HUES64 (cell line): Measurements from ENCODE around the gene PEX6. TPM values are rescaled to one million over a fixed set of nuclear protein-coding genes. Genes with fewer than 3 reads are reported as not detected.

Source experiments
- H3K27ac ChIP-seq: 2 replicates; pipeline ENCODE4 v1.7.0; 2013; ENCODE audit warnings: low read depth, low read length, inconsistent platforms
- H3K27me3 ChIP-seq: 2 replicates; pipeline ENCODE4 v1.6.1; 2013; ENCODE audit warnings: mild to moderate bottlenecking, low read length; ENCODE audit not compliant: insufficient read depth
- H3K36me3 ChIP-seq: 2 replicates; pipeline ENCODE4 v1.6.1; 2013; ENCODE audit warnings: mild to moderate bottlenecking, low read length; ENCODE audit not compliant: insufficient read depth
- H3K4me1 ChIP-seq: 2 replicates; pipeline ENCODE4 v1.6.1; 2013; ENCODE audit warnings: mild to moderate bottlenecking, low read length, moderate library complexity; ENCODE audit not compliant: insufficient read depth
- H3K4me3 ChIP-seq: 2 replicates; pipeline ENCODE4 v1.5.1; 2013; ENCODE audit warnings: mild to moderate bottlenecking, low read length, moderate library complexity
- H3K9ac ChIP-seq: 2 replicates; pipeline ENCODE4 v1.6.1; 2013; ENCODE audit warnings: mild to moderate bottlenecking, low read depth, low read length
- H3K9me3 ChIP-seq: 2 replicates; pipeline ENCODE4 v1.6.1; 2013; ENCODE audit warnings: low read depth, low read length; ENCODE audit not compliant: insufficient read depth
- WGBS: fragments of 150-250, 120-280 bp; methylation state at CpG from one replicate; pipeline ENCODE4 v1.1.7; 2013; ENCODE audit warnings: missing lambda C conversion rate; 5-methylcytosine and 5-hydroxymethylcytosine counted together
- polyA plus RNA-seq, 2 experiments: library from polyadenylated mRNA; stranded (reverse); fragments of 50-300 nt; gene quantifications; one replicate each; pipeline ENCODE4 v1.2.3, GENCODE V29; 2013

Gene PEX6, protein sequence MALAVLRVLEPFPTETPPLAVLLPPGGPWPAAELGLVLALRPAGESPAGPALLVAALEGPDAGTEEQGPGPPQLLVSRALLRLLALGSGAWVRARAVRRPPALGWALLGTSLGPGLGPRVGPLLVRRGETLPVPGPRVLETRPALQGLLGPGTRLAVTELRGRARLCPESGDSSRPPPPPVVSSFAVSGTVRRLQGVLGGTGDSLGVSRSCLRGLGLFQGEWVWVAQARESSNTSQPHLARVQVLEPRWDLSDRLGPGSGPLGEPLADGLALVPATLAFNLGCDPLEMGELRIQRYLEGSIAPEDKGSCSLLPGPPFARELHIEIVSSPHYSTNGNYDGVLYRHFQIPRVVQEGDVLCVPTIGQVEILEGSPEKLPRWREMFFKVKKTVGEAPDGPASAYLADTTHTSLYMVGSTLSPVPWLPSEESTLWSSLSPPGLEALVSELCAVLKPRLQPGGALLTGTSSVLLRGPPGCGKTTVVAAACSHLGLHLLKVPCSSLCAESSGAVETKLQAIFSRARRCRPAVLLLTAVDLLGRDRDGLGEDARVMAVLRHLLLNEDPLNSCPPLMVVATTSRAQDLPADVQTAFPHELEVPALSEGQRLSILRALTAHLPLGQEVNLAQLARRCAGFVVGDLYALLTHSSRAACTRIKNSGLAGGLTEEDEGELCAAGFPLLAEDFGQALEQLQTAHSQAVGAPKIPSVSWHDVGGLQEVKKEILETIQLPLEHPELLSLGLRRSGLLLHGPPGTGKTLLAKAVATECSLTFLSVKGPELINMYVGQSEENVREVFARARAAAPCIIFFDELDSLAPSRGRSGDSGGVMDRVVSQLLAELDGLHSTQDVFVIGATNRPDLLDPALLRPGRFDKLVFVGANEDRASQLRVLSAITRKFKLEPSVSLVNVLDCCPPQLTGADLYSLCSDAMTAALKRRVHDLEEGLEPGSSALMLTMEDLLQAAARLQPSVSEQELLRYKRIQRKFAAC
- polyA plus RNA-seq (2013, experiment 1 of 2) = 2.4 TPM
- 3.4 TPM for polyA plus RNA-seq (2013, experiment 2 of 2)

DNA sequence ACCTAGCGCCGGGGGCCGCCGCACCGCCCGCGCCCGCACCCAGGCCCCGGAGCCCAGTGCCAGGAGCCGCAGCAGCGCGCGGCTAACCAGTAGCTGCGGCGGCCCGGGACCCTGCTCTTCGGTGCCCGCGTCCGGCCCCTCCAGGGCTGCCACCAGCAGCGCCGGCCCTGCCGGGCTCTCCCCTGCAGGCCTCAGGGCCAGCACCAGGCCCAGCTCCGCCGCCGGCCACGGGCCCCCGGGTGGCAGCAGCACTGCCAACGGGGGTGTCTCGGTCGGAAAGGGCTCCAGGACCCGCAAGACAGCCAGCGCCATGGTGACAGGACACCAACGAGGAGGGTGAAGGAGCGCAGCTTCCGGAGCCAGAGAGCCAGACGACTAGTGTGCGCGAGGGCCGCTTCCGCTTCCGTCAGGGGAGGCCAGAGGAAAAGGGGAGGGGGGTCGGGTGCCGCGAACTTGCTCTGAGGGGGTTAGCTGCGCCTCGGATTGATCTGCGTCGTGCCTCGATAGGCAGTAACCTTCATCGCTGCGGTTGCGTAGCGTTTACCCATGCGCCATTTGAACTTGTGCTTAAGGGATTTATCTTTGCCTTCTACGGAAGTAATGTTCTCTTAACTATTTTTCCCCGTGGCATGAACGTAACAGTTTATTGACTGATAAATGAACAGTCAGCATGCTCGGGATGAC is at the start of gene PEX6:
Gene PEX6, minus strand, starts transcription at position 343 of the 684 bp plus-strand sequence. Its CDS starts 31 bp downstream, at position 312.
- H3K4me3 ChIP-seq = peak within 1 kb of the TSS; percentile 61

DNA sequence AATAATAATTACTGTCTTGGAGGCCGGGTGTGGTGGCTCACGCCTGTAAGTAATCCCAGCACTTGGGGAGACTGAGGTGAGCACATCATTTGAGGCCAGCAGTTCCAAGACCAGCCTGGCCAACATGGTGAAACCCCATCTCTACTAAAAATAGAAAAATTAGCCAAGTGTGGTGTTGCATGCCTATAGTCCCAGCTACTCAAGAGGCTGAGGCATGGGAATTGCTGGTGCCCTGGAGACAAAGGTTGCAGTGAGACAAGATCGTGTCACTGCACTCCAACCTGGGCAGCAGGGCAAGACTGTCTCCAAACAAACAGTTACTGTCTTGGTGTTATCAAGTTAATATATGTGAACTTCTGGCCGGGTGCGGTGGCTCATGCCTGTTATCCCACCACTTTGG is 47.4 kb upstream of the PEX6 start:
- Histone ChIP-seq H3K27me3 (no peaks in the 10 kb centered on the region), H3K27ac (no peak overlapping the region), H3K4me1 (no peaks in the 10 kb centered on the region), H3K9ac (no peak overlapping the region), H3K9me3 (no peaks in the 10 kb centered on the region), H3K4me3 (no peak overlapping the region), H3K36me3 (peaks cover 70% of the 10 kb centered on the region)
- WGBS = 99% methylated on average over 5 of the region's 5 CpGs

More for the DNA sequence above, at the start of gene PEX6:
- Histone ChIP-seq H3K4me1 (peaks cover 7% of the 10 kb centered on the region; the same call in 1 of the 2 replicates), H3K9ac (peak within 1 kb of the TSS; percentile 61), H3K27me3 (no peaks in the 10 kb centered on the region), H3K36me3 (no peaks in the 10 kb centered on the region), H3K27ac (peak within 1 kb of the TSS; percentile 29; the same call in 1 of the 2 replicates), H3K9me3 (no peaks in the 10 kb centered on the region)
- 1% methylated on average over 59 of the region's 59 CpGs for WGBS

DNA sequence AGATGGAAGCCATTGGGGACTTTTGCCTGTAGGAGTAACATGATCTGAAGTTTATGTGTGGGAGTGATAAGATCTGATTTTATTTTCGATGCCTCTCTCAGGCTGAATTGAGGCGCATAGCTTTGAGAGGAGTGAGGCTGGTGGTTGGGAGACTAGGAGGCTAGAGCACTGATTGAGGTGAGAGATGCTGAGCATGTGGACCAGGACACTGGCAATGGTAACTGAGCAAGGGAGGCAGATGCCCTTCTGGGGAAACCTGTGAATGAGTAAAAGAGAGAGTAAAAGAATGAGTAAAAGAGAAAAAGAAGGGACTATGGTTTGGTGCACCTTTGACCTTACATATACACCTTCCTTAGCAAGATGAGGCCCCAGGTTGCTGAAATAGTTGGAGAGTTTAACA is 45.5 kb upstream of the PEX6 start:
- Histone ChIP-seq H3K9ac (no peak overlapping the region), H3K27me3 (no peaks in the 10 kb centered on the region), H3K36me3 (peaks cover 68% of the 10 kb centered on the region), H3K4me3 (no peak overlapping the region), H3K9me3 (no peaks in the 10 kb centered on the region), H3K27ac (no peak overlapping the region), H3K4me1 (no peaks in the 10 kb centered on the region)
- WGBS = 97% methylated on average over 2 of the region's 2 CpGs

DNA sequence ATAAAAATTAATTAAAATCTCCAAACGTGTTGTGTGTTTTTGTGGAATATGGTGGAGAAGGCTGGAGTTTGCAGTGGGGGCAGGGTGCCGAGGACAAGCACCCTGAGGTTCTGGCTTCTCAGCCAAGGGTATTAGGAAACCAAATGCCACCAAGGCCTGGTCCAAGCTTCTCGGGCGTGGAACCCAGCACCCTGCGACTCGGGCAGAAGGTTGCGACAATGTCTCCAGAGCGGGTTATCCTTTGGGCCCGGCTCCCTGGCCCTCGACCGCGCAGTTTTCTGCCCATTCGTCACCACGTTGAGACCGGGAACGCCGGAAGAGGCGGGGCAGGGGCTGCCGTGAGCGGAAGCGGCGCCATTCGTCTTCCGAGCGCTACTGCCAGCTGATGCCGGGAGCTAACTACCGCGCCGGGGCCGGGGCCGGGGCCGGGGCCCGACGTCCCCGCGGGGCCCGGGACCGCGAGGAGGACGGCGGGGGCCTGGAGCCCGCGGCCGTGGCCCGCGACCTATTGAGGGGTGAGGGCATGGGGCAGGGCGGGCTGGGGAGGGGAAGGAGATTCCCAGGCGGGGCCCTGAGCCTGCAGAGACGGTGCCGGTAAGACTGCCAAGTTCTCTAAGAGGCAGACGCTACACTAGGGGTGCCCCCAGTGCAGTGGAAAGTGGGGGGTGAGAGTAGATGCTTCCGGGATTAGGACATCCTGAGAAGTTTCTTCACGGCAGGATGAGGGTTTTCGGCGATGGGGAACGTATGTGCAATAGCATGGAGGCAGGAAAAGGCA is 42.5 kb upstream of the PEX6 start, which contains the start of gene RRP36:
Gene RRP36, plus strand, starts transcription at position 354 of the 778 bp plus-strand sequence. Its CDS starts 32 bp downstream, at position 386.
- Histone ChIP-seq H3K4me3 (peak within 1 kb of the TSS; percentile 100), H3K27ac (peak within 1 kb of the TSS; percentile 91), H3K9ac (peak within 1 kb of the TSS; percentile 99), H3K4me1 (no peaks in the 10 kb centered on the region), H3K9me3 (no peaks in the 10 kb centered on the region), H3K36me3 (peaks cover 64% of the 10 kb centered on the region), H3K27me3 (no peaks in the 10 kb centered on the region)
- WGBS = 2% methylated on average over 56 of the region's 56 CpGs

DNA sequence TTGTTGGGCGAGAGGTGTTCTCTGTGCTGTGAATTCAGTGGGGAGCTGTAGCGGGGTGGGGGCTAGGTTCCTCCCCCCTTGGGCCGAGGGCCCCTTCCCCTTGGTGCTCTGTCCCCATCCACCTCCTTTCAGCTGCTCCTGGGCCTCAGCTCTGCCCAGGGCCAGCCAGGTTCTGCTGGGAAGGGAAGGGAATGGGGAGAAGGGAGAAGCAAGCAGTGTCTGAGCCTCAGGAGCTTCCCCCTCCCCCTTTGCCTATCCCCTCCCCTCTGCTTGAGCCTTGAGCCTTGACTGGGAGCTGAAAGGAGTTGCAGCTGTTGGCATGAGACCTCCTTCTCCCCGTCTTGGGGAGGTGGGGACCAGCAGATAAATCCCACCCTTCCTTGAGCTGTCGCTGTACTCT is 41.9 kb upstream of the PEX6 start:
- H3K36me3 ChIP-seq = peaks cover 58% of the 10 kb centered on the region
- H3K27ac ChIP-seq = peak overlapping the region; percentile 91
- 65% methylated on average over 3 of the region's 5 CpGs for WGBS

DNA sequence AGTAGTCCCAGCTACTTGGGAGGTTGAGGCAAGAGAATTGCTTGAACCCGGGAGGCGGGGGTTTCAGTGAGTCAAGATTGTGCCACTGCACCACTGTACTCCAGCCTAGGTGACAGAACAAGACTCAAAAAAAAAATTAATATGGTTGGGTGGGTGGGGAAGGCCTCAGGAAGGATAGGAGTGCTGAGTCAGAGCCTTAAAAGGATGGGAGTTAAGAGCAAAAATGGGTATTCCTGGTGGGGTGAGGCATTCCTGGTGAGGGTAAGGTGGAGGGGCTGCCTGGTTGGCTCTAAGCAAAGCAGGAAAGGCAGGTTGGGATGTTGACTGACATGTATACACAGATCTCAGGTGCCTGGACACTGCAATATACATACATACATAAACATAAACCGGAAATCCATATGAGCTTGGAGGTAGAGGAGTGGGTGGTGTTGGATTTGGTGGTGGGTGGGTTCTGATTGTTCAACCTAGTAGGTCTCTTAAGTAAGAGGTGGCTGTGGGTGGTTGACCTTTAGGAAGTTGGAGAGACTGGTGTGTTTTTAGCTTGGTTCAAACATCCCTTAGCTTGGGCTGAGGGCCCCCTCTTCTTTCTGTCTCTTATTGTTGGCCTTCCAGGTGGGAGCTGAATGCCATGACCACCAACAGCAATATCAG is 41.2 kb upstream of the PEX6 start:
- H3K9me3 ChIP-seq = no peaks in the 10 kb centered on the region
- 97% methylated on average over 3 of the region's 3 CpGs for WGBS
- no peak overlapping the region for H3K4me3 ChIP-seq
- H3K27ac ChIP-seq = 0 out of 2 replicates have a peak overlapping the region, but pooled peaks have one; percentile 91
- H3K4me1 ChIP-seq = no peaks in the 10 kb centered on the region
- H3K36me3 ChIP-seq = peaks cover 53% of the 10 kb centered on the region
- no peak overlapping the region for H3K9ac ChIP-seq
- no peaks in the 10 kb centered on the region for H3K27me3 ChIP-seq

More for the DNA sequence above, 41.9 kb upstream of the PEX6 start:
- Histone ChIP-seq H3K27me3 (no peaks in the 10 kb centered on the region), H3K4me3 (peak overlapping the region; percentile 100), H3K9me3 (no peaks in the 10 kb centered on the region), H3K4me1 (no peaks in the 10 kb centered on the region), H3K9ac (peak overlapping the region; percentile 99)

DNA sequence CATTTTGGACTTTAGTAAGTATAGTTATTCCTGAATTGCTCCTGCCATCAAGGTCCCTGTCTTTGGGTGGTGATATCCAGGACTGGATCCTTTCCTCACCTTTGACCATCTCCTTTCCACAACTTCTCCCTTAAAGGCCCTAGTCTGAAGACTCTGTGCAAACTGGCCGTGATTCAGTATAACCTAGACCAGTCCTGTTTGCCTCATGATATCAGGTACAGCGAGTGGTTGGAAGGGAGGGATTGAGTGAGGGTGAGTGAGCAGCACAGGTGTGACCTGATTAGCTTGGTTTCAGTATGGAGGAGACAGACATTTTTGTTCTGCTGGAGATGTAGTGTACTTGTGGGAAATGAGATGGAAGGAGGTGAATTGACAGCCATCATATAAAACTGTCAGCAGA is 40.2 kb upstream of the PEX6 start:
- Histone ChIP-seq H3K9ac (no peak overlapping the region), H3K9me3 (no peaks in the 10 kb centered on the region), H3K4me1 (no peaks in the 10 kb centered on the region), H3K27ac (no peak overlapping the region), H3K27me3 (no peaks in the 10 kb centered on the region), H3K36me3 (peaks cover 42% of the 10 kb centered on the region), H3K4me3 (no peak overlapping the region)
- WGBS = 88% methylated on average over 2 of the region's 2 CpGs

DNA sequence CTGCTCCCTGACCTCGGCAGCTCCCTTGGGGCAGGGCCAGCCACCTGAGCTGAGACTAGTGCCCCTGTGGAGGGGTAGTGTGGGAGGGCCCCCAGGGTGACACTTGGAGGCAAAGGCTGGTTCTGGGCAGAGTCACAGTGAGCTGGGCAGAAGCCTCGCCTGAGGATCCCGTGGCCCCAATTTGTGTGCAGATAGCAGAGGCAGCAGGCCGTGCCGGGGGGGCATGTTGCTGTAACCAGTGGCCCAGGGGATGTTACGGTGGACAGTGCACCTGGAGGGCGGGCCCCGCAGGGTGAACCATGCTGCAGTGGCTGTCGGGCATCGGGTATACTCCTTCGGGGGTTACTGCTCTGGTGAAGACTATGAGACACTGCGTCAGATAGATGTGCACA is 38.0 kb upstream of the PEX6 start:
- H3K4me1 ChIP-seq = peaks cover 8% of the 10 kb centered on the region; the same call in 1 of the 2 replicates
- H3K9ac ChIP-seq = no peak overlapping the region
- no peaks in the 10 kb centered on the region for H3K9me3 ChIP-seq
- WGBS = 93% methylated on average over 12 of the region's 12 CpGs
- no peak overlapping the region for H3K27ac ChIP-seq
- peaks cover 44% of the 10 kb centered on the region for H3K36me3 ChIP-seq
- no peak overlapping the region for H3K4me3 ChIP-seq
- no peaks in the 10 kb centered on the region for H3K27me3 ChIP-seq

DNA sequence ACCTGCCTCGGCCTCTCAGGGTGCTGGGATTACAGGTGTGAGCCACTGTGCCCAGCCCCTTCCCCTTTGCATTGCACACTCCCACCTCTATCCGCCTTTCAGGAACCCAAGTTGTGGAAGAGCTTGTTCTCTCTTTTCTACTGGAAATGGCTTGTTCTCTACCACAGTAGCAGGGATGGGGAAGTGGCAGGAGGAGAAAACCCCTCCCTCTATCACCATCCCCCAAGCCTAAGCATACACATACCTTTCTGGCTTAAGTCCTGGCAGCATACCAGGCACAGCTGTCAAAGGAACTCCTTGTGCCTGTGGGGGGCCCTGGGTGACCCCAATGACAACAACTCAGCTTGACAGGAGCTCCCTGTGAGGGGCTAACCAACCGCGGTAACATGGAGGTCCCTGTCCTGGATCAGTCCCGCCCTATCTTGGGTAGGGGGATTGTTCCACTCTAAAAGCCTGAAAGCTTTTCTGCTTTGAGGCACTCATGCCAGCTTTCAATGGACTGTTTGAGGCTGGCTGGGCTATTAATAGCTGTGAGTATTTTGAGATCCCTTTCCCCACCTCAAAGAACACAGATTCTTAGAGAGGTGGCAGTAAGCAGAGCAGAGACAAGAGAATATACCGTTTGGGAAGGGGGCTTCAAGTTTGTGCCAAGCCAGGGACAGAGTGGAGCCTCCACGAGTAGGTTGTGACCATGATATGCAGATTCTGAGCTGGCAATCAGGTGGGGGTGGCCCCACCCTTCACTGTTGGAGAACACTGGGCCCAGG is 37.4 kb upstream of the PEX6 start:
- Histone ChIP-seq H3K4me1 (peaks cover 8% of the 10 kb centered on the region; the same call in 1 of the 2 replicates), H3K4me3 (no peak overlapping the region), H3K36me3 (peaks cover 50% of the 10 kb centered on the region), H3K27me3 (no peaks in the 10 kb centered on the region), H3K9ac (no peak overlapping the region), H3K9me3 (no peaks in the 10 kb centered on the region), H3K27ac (no peak overlapping the region)
- WGBS = 85% methylated on average over 6 of the region's 7 CpGs
